Left renal cortex interstitium (tissue), 4 donors: Measurements from ENCODE around the gene GPX7. TPM values are rescaled to one million over a fixed set of nuclear protein-coding genes. Genes with fewer than 3 reads are reported as not detected.

Source experiments
- DNase-seq, 4 donors: peaks; one replicate each; pipeline ENCODE4 v3.0.0-alpha.2; 2013; ENCODE audit warnings: low read depth in 4 of 4, low spot score in 2 of 4, missing footprints in 1 of 4
- polyA plus RNA-seq, 4 donors: library from polyadenylated mRNA; unstranded; fragments of 120-200 nt; gene quantifications; one replicate each; pipeline ENCODE4 v1.2.1, GENCODE V29; 2013; ENCODE audit not compliant: insufficient read length in 4 of 4

The GPX7 gene
- polyA plus RNA-seq, 4 donors = 68.8 to 102 (median 71.7) TPM

DNA sequence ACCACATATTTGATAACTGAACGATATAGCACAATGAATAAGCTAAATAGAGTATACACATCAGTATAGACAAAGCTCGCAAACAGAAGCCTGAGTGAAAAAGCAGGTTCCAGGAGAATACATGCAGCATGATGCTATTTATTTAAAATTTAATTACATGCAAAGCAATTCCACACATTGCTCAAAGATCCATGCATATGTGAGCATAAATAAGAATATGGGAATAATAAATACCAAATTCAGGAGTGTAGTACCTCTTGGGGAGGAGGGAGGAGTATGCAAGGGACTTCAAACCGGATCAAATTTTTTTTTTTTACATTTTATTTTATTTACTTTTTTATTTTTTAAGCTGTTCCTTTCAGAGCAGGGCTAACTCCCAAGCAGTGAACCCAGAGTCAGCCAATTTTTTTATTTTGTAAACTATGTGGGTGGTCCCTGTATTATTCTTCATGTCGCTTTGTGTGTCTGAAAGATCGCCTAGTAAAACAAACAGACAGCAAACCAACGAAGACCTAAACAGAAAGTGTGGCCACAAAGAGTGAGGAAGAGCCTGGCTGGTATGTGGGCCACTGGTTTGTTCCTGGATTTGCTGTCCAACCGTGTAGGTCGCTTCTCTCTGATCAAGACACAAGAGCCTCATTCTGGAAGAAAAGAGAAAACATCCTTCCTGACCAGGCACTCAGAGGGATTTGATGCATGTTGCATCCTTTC is 26.6 kb downstream of the GPX7 start:
- no peak for DNase-seq

DNA sequence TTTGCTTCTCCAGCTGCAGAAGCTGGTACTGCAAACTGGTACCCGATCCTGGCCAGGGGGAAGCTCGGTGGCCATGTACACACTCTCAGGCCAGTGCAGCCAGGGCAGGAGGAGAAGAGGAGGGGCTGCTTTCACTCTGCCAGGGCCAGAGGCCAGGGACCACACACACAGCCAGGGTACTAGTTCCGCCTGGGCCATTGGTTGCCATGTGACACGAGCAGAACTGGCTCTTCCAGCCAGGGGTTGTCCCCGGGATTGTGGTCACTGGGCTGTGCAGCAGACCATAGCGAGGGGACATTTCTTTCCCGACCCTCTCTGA is 27.1 kb downstream of the GPX7 start:
- DNase-seq = peak in 2 of 4 donors; percentile 46 to 65

DNA sequence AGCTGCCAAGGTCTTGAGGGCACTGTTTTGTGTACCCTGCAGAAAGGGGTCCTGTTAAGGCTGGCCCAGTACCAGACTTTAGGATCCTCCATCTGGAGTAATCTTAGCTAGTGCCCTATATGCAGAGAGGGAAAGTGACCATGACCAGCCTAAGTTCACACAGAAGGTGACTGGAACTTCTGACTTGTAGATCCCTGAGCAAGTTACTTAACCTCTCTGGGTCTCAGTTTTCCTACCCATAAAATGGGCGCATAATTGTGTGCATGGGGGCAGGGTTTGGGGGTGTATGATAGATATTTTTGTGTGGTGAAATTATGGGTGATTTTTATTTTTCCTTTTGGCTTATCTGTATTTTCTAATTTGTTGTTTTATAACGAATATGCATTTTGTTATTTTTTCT is 27.5 kb downstream of the GPX7 start:
- DNase-seq = no peak

DNA sequence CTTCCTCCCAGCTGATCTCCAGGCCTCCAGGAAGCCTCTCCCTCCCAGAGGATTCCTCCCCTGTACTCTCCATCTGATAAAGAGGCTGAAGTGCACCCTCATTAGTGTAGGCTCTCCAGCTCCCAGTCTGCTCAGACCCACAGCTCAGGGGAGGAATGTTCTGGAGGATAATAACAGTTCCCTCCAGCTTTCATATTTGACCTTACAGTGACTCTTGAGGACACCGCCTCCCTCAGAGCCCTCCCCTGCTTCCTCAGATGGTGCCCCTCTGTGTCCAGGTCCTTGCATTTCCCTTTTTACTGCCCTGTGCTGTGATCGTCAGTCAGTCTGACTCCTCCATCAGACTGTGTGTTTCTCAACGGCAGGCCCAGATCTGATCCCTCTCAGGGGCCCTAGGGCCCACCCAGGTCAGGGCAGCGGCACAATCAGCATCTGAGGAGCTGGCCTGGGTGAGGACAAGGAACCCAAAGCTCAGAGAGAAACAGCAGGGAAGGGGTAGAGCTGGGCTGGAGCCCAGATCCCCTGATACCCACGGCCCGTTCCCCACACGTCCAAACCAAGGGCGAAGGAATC is 29.7 kb downstream of the GPX7 start:
- DNase-seq = no peak

DNA sequence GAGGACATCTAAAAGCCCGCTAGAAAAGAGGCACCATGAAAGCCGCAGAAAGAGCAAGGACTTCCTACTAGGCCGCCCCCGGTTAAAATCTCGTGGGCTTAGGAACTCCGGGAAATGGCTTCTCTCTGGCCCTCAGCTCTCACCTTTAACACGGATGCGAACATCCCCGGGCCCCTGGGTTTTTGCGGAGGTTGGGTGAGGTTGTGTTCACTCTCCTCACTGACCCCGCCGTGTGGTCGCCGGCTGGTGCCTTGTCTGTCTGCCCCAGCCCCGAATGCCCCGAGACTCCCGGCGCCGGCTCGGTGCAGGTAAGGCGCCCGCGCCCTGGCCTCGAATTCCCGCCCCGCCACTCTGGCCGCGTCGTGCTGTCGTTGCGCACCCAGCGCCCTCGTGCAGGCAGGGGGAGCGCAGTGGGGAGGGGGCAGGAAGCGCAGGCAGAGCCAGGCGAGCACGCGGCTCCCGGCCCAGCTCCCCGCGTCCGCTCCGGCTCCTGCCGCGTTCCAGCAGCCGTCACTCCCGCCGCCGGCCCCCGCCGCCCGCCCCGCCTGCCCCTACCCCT is 30.6 kb downstream of the GPX7 start, which contains the start of gene SHISAL2A:
Gene SHISAL2A (plus strand): TSS at position 437 of the 559 bp plus-strand sequence. CDS start 326 bp downstream, outside the sequence.
- DNase-seq = peak in 1 of 4 donors; percentile 29

DNA sequence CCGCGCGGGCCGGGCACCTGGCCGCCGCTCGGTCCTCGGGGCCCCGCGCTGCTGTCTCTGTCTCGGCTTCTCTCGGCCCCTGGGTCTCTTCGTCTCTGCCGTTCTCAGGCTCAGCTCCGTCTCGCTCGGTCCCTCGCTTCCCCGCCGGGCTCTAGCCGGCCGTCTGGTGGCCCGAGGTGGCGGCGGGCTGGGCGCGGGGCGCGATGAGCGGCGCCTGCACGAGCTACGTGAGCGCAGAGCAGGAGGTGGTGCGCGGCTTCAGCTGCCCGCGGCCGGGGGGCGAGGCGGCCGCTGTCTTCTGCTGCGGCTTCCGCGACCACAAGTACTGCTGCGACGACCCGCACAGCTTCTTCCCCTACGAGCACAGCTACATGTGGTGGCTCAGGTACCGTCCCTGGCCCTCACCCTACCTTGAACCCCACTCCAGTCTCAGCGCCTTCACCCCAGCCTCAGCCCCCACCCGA is 31.2 kb downstream of the GPX7 start:
- DNase-seq = peak in 1 of 4 donors; percentile 48

DNA sequence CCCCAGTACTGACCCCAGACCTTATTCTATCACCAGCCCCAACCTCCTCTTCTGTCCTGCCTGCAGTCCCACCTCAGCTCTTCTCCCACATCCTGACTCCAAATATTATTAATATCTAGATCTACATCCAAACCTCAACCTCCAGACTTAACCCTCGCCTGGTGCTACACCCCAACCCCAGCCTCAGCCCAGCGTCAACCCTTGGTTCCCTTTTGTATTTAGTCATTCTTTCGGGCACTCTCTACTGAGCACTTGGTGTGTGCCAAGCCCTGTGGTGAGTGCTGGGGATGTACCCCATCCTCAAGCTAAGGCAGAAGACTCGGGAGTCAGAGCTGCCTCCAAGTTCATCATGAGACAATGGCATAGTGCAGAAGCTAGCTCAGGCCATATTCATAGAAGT is 31.9 kb downstream of the GPX7 start:
- DNase-seq = no peak

DNA sequence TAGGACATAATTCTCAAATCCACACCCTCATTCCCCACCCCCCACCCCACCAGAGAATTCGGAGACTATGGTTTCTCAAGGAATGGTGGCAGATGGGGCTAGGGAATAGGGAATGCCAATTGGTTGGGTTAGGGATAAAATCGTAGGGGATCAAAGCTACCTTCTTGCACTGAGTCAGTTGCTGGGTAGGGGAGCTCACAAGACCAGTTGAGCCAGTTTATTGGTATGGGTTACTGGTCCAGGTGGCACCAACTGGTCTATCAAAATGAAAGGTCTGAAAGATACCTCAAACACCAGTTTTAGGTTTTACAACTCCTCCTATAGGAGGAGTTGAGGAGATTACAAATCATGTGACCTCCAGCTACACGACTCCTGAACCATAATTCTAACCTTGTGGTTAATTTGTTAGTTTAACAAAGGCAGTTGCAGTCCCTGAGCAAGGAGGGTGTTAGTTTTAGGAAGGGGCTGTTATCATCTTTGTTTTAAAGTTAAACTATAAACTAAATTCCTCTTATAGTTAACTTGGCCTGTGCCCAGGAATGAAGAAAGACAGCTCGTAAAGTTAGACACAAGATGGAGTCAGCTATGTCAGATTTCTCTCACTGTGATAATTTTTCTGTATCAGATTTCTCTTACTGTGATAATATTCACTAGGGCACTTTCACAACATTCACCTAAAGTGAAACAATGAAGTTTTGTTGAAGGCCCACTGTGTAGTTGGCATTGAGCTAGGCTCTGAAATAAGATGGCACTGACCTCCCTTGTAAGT is 33.3 kb downstream of the GPX7 start:
- no peak for DNase-seq

DNA sequence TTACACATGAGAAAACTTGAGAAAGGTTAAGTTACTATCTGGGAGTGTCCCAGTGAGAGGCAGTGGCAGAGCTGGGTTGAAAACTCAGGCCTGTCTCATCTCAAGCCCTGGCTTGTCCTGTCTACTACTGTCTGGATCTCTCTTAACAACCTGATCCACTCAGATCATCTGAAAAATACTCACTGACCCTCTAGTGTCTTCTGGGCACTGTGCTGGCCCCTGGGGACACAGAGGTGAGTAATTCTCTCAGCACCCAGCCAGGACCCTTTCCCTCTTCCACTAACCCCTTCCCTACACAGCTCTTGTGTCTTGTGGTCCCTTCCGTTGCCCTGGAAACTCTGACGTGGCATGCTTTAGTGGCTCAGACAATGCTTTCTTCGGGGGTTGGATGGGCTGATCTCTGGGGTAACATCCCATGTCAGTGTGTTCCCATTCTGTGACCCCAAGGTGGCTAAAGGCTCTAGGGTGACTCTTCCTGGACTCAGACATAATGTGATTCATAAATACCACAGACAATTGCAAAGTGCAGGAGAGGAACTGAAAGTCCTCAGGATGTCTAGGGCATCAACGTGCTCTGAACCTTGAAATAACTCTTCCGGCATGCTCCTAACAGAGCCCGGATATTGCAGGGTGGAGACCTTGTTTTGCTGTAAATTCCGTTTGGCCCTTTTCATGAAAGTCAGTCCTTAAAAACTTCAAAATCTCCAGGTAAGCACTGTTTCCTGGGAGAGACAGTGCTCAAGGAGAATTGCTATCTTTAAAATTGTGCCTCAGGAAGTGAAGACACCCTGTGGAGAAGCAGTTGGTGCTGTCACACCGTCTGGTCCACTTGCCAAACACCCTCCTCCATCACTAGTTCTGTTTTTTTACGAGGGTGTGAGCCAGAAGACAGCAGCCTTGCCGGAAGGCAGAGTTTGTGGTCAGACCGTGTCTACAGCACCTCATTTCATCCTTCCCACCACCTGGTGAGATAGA is 34.8 kb downstream of the GPX7 start:
- no peak for DNase-seq

DNA sequence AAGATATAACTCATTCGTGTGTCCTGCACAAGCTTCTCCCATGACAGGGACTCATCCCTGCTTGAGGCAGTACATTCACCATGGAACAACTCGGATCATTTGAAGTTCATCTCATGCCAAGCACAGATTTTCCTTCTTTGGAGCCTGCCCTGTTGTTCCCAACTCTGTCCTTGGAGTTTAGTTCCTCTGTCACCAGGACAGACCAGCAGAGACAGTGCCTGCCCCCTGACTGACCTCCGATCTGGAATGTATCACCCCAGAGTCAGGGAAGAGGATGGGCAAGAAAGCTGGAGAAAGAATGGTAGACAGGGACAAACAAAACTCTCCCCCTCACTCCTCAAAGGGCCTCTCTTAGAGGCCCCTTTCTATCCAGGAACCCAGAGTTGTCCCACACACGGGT is 35.8 kb downstream of the GPX7 start:
- DNase-seq = no peak

DNA sequence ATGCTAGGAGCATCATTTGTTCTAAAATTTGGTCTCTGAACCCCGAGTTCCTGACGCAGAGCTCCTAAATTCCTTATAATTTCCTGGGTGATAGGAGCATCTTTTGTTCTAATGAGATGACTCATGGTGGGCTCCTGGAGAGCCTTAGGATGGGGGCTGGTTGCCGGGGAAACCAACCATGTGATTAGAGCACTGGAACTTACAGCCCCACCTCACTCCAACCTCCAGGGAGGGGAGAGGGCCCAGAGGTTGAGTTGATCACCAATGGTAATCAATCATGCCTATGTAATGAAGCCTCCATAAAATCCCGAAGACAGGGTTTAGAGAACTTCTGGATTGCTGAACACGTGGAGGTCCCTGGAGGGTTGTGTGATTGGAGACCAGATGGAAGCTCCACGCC is 38.5 kb downstream of the GPX7 start:
- DNase-seq = no peak

DNA sequence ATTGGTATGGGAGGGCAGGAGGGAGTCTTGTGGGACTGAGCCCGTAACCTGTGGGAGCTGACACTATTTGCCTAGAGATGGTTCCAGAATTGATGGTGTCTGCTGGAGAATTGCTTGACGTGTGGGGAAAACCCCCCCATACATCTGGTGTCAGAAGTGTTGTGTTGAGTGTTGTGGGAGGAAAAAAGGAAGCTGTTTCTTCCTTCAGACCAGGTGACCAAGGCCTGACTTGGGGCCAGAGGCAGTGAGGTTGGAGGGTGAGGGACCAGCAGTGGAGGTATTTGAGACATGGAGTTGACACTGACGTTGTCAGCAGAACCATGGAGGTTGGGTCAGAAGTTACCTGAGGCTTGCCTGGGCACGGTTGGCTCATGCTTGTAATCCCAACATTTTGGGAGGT is 39.1 kb downstream of the GPX7 start:
- DNase-seq = no peak

DNA sequence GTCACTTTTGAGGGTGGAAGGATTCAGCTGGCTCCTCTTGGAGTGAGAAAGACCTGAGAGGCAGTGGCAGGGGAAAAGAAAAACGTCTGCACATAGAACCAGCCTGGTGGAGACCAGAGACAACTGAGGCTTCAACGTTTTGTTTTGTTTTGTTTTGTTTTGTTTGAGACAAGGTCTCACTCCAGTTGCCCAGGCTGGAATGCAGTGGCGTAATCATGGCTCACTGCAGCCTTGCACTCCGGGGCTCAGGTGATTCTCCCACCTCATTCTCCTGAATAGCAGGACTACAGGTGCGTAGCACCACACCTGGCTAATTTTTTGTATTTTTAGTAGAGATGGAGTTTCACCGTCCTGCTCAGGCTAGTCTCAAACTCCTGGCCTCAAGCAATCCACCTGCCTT is 43.1 kb downstream of the GPX7 start:
- DNase-seq = no peak

DNA sequence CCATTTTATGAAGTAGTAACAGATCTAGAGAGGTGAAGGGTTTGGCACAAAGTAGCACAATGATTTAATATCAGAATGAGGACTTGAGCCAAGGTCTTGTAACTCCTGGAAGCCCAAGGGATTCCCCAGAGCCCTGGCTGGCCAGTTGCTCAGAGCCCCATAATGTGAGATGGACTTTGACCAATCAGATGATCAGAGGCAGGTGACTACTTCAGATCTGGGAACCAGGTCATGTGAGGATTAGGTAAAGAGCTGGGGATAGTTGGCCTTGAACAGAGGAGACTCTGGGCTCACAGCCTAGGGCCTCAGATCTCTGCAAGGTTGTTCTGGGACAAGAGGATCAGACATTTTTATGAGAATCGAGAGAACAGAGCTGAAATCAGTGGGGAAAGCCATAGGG is 49.7 kb downstream of the GPX7 start:
- no peak for DNase-seq

DNA sequence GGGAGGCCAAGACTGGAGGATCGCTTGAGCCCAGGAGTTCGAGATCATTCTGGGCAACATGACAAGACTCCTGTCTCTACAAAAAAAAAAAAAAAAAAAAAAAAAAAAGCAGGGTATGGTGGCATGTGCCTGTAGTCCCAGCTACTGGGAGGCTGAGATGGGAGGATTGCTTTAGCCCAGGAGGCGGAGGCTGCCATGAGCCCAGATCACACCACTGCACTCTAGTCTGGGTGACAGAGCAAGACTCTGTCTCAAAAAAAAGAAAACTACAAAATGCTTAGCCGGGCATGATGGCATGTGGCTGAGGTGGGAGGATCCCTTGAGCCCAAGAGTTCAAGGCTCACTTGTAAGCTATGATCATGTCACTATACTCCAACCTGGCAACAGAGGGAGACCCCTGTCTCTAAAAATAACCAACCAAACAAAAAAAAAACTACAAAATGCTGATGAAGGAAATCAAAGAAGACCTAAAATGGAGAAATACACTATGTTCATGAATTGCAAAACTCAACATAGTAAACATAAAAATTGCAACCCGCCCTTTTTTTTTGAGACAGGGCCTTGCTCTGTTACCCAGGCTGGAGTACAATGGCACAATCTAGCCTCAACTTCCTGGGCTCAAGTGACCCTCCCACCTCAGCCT is 51.2 kb downstream of the GPX7 start:
- DNase-seq = no peak

DNA sequence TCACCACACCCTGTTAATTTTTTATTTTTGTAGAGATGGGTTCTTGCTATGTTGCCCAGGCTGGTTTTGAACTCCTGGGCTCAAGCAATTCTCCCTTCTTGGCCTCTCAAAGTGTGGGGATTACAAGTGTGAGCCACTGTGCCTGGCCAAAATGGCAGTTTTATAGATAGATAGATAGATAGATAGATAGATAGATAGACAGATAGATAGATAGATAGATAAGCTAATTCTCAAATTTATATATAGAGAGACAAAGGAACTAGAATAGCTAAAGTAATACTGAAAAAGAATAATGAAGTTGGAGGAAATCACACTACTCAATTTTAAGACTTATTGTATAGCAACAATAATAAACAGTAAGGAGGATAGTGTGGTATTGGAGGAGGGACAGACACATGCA is 51.9 kb downstream of the GPX7 start:
- no peak for DNase-seq

DNA sequence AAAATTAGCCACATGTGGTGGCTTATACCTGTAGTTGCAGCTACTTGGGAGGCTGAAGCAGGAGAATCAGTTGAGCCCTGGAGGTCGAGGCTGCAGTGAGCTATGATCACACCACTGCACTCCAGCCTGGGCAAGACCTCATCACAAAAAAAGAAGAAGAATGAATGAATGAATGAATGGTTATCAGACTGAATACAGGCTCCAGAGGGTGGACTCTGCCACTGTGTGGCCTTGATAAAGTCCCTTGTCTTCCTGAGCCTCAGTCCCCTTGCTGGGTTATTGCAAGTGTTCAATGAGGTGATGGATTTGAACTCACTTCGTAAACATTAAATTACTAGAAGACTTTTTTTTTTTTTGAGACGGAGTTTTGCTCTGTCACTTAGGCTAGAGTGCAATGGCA is 55.5 kb downstream of the GPX7 start:
- DNase-seq = no peak
